ENCODE data around the gene MACROD2. TPM values are rescaled to one million over a fixed set of nuclear protein-coding genes. Genes with fewer than 3 reads are reported as not detected.

The MACROD2 gene
- total RNA-seq, 1 donor from 2014 or later: 2.5 TPM

GRCh38 chr20:15921930-15922329 lies 1926.6 kb downstream of the MACROD2 start:
- Mint-ChIP-seq H3K4me3 (ENCODE audit: unreplicated experiment) (no peak overlapping the region), H3K36me3 (ENCODE audit: unreplicated experiment) (no peaks in the 10 kb centered on the region), H3K27ac (ENCODE audit: unreplicated experiment) (no peak overlapping the region), H3K9me3 (ENCODE audit: unreplicated experiment) (peaks cover 3% of the 10 kb centered on the region), H3K27me3 (ENCODE audit: unreplicated experiment) (no peaks in the 10 kb centered on the region), H3K4me1 (ENCODE audit: unreplicated experiment) (no peaks in the 10 kb centered on the region)
- DNase-seq (ENCODE audit: extremely low spot score, unreplicated experiment): no peak
- TF ChIP-seq CTCF (IDR thresholded peaks at IDR 0.05): no peak

- no peak overlapping the region for H3K4me3 Mint-ChIP-seq (ENCODE audit: unreplicated experiment)
- no peak for TF ChIP-seq CTCF (IDR thresholded peaks at IDR 0.05)
- no peaks in the 10 kb centered on the region for H3K4me1 Mint-ChIP-seq (ENCODE audit: unreplicated experiment)
- DNase-seq (ENCODE audit: extremely low spot score, unreplicated experiment): no peak
- H3K27ac Mint-ChIP-seq (ENCODE audit: unreplicated experiment): no peak overlapping the region
- H3K27me3 Mint-ChIP-seq (ENCODE audit: unreplicated experiment): no peaks in the 10 kb centered on the region
- peaks cover 3% of the 10 kb centered on the region for H3K9me3 Mint-ChIP-seq (ENCODE audit: unreplicated experiment)
- no peaks in the 10 kb centered on the region for H3K36me3 Mint-ChIP-seq (ENCODE audit: unreplicated experiment)
These were observed 1927.2 kb downstream of the MACROD2 start for GRCh38 chr20:15922556-15922955.

- Mint-ChIP-seq H3K4me3 (ENCODE audit: unreplicated experiment) (no peak overlapping the region), H3K27ac (ENCODE audit: unreplicated experiment) (no peak overlapping the region), H3K36me3 (ENCODE audit: unreplicated experiment) (no peaks in the 10 kb centered on the region)
These were observed 1927.9 kb downstream of the MACROD2 start for GRCh38 chr20:15923030-15923776.

GRCh38 chr20:15924556-15924955 lies 1929.2 kb downstream of the MACROD2 start:
- TF ChIP-seq CTCF (IDR thresholded peaks at IDR 0.05): no peak
- H3K4me1 Mint-ChIP-seq (ENCODE audit: unreplicated experiment): no peaks in the 10 kb centered on the region
- DNase-seq (ENCODE audit: extremely low spot score, unreplicated experiment): no peak
- no peaks in the 10 kb centered on the region for H3K27me3 Mint-ChIP-seq (ENCODE audit: unreplicated experiment)
- H3K27ac Mint-ChIP-seq (ENCODE audit: unreplicated experiment): no peak overlapping the region
- H3K4me3 Mint-ChIP-seq (ENCODE audit: unreplicated experiment): no peak overlapping the region
- H3K9me3 Mint-ChIP-seq (ENCODE audit: unreplicated experiment): peaks cover 3% of the 10 kb centered on the region
- no peaks in the 10 kb centered on the region for H3K36me3 Mint-ChIP-seq (ENCODE audit: unreplicated experiment)

More at GRCh38 chr20:15923030-15923776, 1927.9 kb downstream of the MACROD2 start:
- DNase-seq (ENCODE audit: extremely low spot score, unreplicated experiment): no peak
- Mint-ChIP-seq H3K27me3 (ENCODE audit: unreplicated experiment) (no peaks in the 10 kb centered on the region), H3K4me1 (ENCODE audit: unreplicated experiment) (no peaks in the 10 kb centered on the region), H3K9me3 (ENCODE audit: unreplicated experiment) (peaks cover 3% of the 10 kb centered on the region)
- TF ChIP-seq CTCF (IDR thresholded peaks at IDR 0.05): no peak

GRCh38 chr20:15925376-15925775 lies 1930.1 kb downstream of the MACROD2 start:
- no peak for TF ChIP-seq CTCF (IDR thresholded peaks at IDR 0.05)
- H3K4me3 Mint-ChIP-seq (ENCODE audit: unreplicated experiment): no peak overlapping the region
- H3K36me3 Mint-ChIP-seq (ENCODE audit: unreplicated experiment): no peaks in the 10 kb centered on the region
- H3K9me3 Mint-ChIP-seq (ENCODE audit: unreplicated experiment): peaks cover 3% of the 10 kb centered on the region
- no peak overlapping the region for H3K27ac Mint-ChIP-seq (ENCODE audit: unreplicated experiment)
- no peaks in the 10 kb centered on the region for H3K4me1 Mint-ChIP-seq (ENCODE audit: unreplicated experiment)
- no peak for DNase-seq (ENCODE audit: extremely low spot score, unreplicated experiment)
- no peaks in the 10 kb centered on the region for H3K27me3 Mint-ChIP-seq (ENCODE audit: unreplicated experiment)

Data from osteocyte (in vitro differentiated cells).